A549 (cell line): Measurements from ENCODE around the gene PCNX2. TPM values are rescaled to one million over a fixed set of nuclear protein-coding genes. Genes with fewer than 3 reads are reported as not detected.

ENCODE experiments used
- ATAC-seq, 2 experiments: fragments of 200-7000 bp in 1 of 2; fragments of >200 bp in 1 of 2; cut with Nextera tagmentation in 1 of 2; cut with Tn5 transposase in 1 of 2; 3 replicates each; pipeline versions ENCODE4 v1.8.0 to v1.9.1; 2018 to 2020; ENCODE audit warnings: mild to moderate bottlenecking in 1 of 2, moderate library complexity in 1 of 2
- CTCF ChIA-PET: fragments of 300-600 bp; sonication (Branson Sonifier 250); formaldehyde crosslinking; extraction: SDS; loops from one replicate; lab custom pipeline; 2021; ENCODE audit warnings: antibody characterized with exemption, inconsistent platforms; lab: Yijun Ruan, JAX
- POLR2A ChIA-PET: fragments of 350-600 bp; formaldehyde crosslinking; extraction: SDS; loops from one replicate; lab custom pipeline; 2021; ENCODE audit warnings: antibody characterized with exemption, inconsistent platforms; lab: Yijun Ruan, JAX
- DNase-seq, 2 experiments: peaks; one replicate each; pipeline versions ENCODE4 v3.0.0 to v3.0.0-alpha.2; 2011 to 2016; ENCODE audit warnings: low read depth in 1 of 2, low spot score in 1 of 2
- FAIRE-seq: peaks from 2 replicates; lab custom pipeline; 2011; peaks lifted over from hg19 to GRCh38; lab: Jason Lieb, UNC
- H3K27ac ChIP-seq, 2 experiments: fragments of >200 bp; sonication (Bioruptor Twin); formaldehyde crosslinking; 3 replicates each; pipeline ENCODE4 v1.5.1; 2016 to 2017
- H3K4me1 ChIP-seq: fragments of >200 bp; sonication (Bioruptor Twin); formaldehyde crosslinking; 3 replicates; pipeline ENCODE4 v1.6.1; 2016
- H3K4me2 ChIP-seq: fragments of >200 bp; sonication (Bioruptor Twin); formaldehyde crosslinking; 3 replicates; pipeline ENCODE4 v1.6.1; 2016
- H3K4me3 ChIP-seq: fragments of >200 bp; sonication (Bioruptor Twin); formaldehyde crosslinking; 3 replicates; pipeline ENCODE4 v1.5.1; 2016
- H3K9me3 ChIP-seq: fragments of >200 bp; sonication (Bioruptor Twin); formaldehyde crosslinking; 3 replicates; pipeline ENCODE4 v1.6.1; 2016
- BCL3 ChIP-seq: fragments of >200 bp; sonication (Bioruptor Twin); formaldehyde crosslinking; IDR thresholded peaks from 3 replicates; pipeline ENCODE4 v1.6.1; 2016
- CBX2 ChIP-seq: fragments of 200-600 bp; sonication (generic); IDR thresholded peaks from 2 replicates; pipeline ENCODE4 v1.6.1; 2016; ENCODE audit warnings: low read depth, mild to moderate bottlenecking, borderline replicate concordance
- CBX8 ChIP-seq: fragments of 200-600 bp; sonication (generic); IDR thresholded peaks from 2 replicates; pipeline ENCODE4 v1.6.1; 2016
- CEBPB ChIP-seq, 2 experiments: fragments of >200 bp in 1 of 2; sonication (Bioruptor Twin) in 1 of 2; formaldehyde crosslinking in 1 of 2; IDR thresholded peaks; 2 replicates each; pipeline ENCODE4 v1.6.1; 2012 to 2016
- CHD2 ChIP-seq: fragments of 150-350 bp; IDR thresholded peaks from 2 replicates; pipeline ENCODE4 v1.6.1; 2014; ENCODE audit warnings: low read length; ENCODE audit not compliant: partially characterized antibody
- CHD4 ChIP-seq: fragments of 200-600 bp; sonication (generic); IDR thresholded peaks from 2 replicates; pipeline ENCODE4 v1.6.1; 2016; ENCODE audit warnings: antibody characterized with exemption, mild to moderate bottlenecking, borderline replicate concordance
- E2F6 ChIP-seq: IDR thresholded peaks from 2 replicates; pipeline ENCODE4 v1.6.1; 2012; ENCODE audit warnings: low read depth, borderline replicate concordance
- EP300 ChIP-seq, 2 experiments: fragments of >200 bp; sonication (Bioruptor Twin); formaldehyde crosslinking; IDR thresholded peaks; 2 replicates in 1 of 2; 3 replicates in 1 of 2; pipeline ENCODE4 v1.6.1; 2016 to 2017
- ESRRA ChIP-seq: fragments of 150-350 bp; IDR thresholded peaks from 2 replicates; pipeline ENCODE4 v1.6.1; 2014; ENCODE audit warnings: mild to moderate bottlenecking, low read length, borderline replicate concordance
- HDAC2 ChIP-seq: fragments of 200-600 bp; sonication (generic); IDR thresholded peaks from 2 replicates; pipeline ENCODE4 v1.6.1; 2016
- HMGXB4 ChIP-seq: fragments of 250-450 bp; sonication (Bioruptor Pico); IDR thresholded peaks from 2 replicates; pipeline ENCODE4 v1.5.0; 2021; ENCODE audit warnings: mild to moderate bottlenecking, moderate library complexity, borderline replicate concordance
- HOXA7 ChIP-seq: fragments of 250-450 bp; sonication (Bioruptor Pico); IDR thresholded peaks from 2 replicates; pipeline ENCODE4 v1.5.0; 2020; ENCODE audit warnings: mild to moderate bottlenecking, moderate library complexity
- JUN ChIP-seq, 2 experiments: fragments of >200 bp; sonication (Bioruptor Twin); formaldehyde crosslinking; IDR thresholded peaks; 2 replicates in 1 of 2; 3 replicates in 1 of 2; pipeline ENCODE4 v1.6.1; 2016 to 2017
- KDM1A ChIP-seq: fragments of 200-600 bp; sonication (generic); IDR thresholded peaks from 2 replicates; pipeline ENCODE4 v1.6.1; 2016; ENCODE audit warnings: low read depth, mild to moderate bottlenecking
- MAX ChIP-seq: IDR thresholded peaks from 2 replicates; pipeline ENCODE4 v1.6.1; 2012
- MYC ChIP-seq: IDR thresholded peaks from 2 replicates; pipeline ENCODE4 v1.6.1; 2012; ENCODE audit warnings: mild to moderate bottlenecking, inconsistent platforms, low read length, improper control_type of control experiment, borderline replicate concordance
- RAD21 ChIP-seq, 2 experiments: fragments of >200 bp in 1 of 2; sonication (Bioruptor Twin) in 1 of 2; formaldehyde crosslinking in 1 of 2; IDR thresholded peaks in 1 of 2; conservative IDR thresholded peaks in 1 of 2; 2 replicates in 1 of 2; 3 replicates in 1 of 2; pipeline ENCODE4 v1.6.1; 2012 to 2018; ENCODE audit warnings: inconsistent platforms in 1 of 2
- TFCP2L1 ChIP-seq: fragments of 250-450 bp; sonication (Bioruptor Pico); IDR thresholded peaks from 2 replicates; pipeline ENCODE4 v1.5.0; 2021; ENCODE audit warnings: mild to moderate bottlenecking
- TP53 ChIP-seq: fragments of 250-450 bp; sonication (Bioruptor Pico); IDR thresholded peaks from 2 replicates; pipeline ENCODE4 v1.5.0; 2021; ENCODE audit warnings: mild to moderate bottlenecking, moderate library complexity
- USF2 ChIP-seq: fragments of 450-650 bp; IDR thresholded peaks from 2 replicates; pipeline ENCODE4 v1.6.1; 2014; ENCODE audit warnings: antibody characterized with exemption
- ZC3H11A ChIP-seq: fragments of 450-650 bp; IDR thresholded peaks from 2 replicates; pipeline ENCODE4 v1.6.1; 2014; ENCODE audit warnings: antibody characterized with exemption, mild to moderate bottlenecking
- WGBS: methylation state at CpG from one replicate; pipeline ENCODE4 v1.1.6; 2017; ENCODE audit errors: missing lambda C conversion rate; 5-methylcytosine and 5-hydroxymethylcytosine counted together
- polyA plus RNA-seq, 4 experiments: library from polyadenylated mRNA; depleted of rRNA in 3 of 4; stranded (reverse); fragments of >200 nt; fragmentation: RNase III in 1 of 4; extraction: RNeasy Plus Mini Kit Qiagen cat#74134 plus additional on column Dnase treatment in 1 of 4; gene quantifications; 2 replicates in 3 of 4; 3 replicates in 1 of 4; pipeline ENCODE4 v1.2.3, GENCODE V29; 2011 to 2017

PCNX2 gene
- polyA plus RNA-seq, 2 of the 4 experiments (the other 2 are of a cell fraction), result 8.8 to 27.2 TPM

GRCh38 chr1:232938926-232939325 is 356.6 kb downstream of the PCNX2 start:
- WGBS, result 95% methylated on average over 11 of the region's 11 CpGs
- H3K9me3 ChIP-seq, result no peaks in the 10 kb centered on the region
- ChIA-PET POLR2A (no interaction called here), CTCF (interaction anchor here (0.6 kb wide), 1 partner anchor 151 kb away, joined by 3 read pairs; no protein-coding TSS in a partner anchor)
- DNase-seq, result no peak
- H3K4me2 ChIP-seq, result no peak overlapping the region
- no peak overlapping the region for H3K27ac ChIP-seq
- TF ChIP-seq CBX2 (no peak), HOXA7 (CRISPR knock-in tag) (no peak), MYC (no peak), BCL3 (no peak), CHD4 (no peak), ESRRA (no peak), TP53 (CRISPR knock-in tag) (no peak), KDM1A (no peak), JUN (IDR thresholded peaks at IDR 0.05) (no peak), CEBPB (IDR thresholded peaks at IDR 0.05) (no peak), CHD2 (no peak), TFCP2L1 (no peak), HDAC2 (no peak), RAD21 (conservative IDR thresholded peaks at IDR 0.05 in 1 of 2, IDR thresholded peaks at IDR 0.05 in 1 of 2) (no peak), MAX (no peak), ZC3H11A (no peak)
- ATAC-seq, result no peak
- peaks cover 8% of the 10 kb centered on the region; the same call in 1 of the 3 replicates for H3K4me1 ChIP-seq
- no peak for FAIRE-seq
- no peak overlapping the region for H3K4me3 ChIP-seq

GRCh38 chr1:232937741-232938375 is 357.7 kb downstream of the PCNX2 start:
- Histone ChIP-seq H3K4me1 (peaks cover 8% of the 10 kb centered on the region; the same call in 1 of the 3 replicates), H3K4me2 (peak overlapping the region; percentile 13; the same call in 1 of the 3 replicates), H3K9me3 (no peaks in the 10 kb centered on the region), H3K27ac (peak overlapping the region in 1 of 2 experiments; percentile 45; a peak in 2 of 6 replicates), H3K4me3 (no peak overlapping the region)
- no peak for ATAC-seq
- CTCF ChIA-PET, result interaction anchor here (1.6 to 1.7 kb wide), 2 partner anchors 9 to 14 kb away, joined by 4 read pairs; no protein-coding TSS in a partner anchor
- FAIRE-seq, result no peak
- no peak for DNase-seq
- POLR2A ChIA-PET, result no interaction called here
- WGBS, result 54% methylated on average over 8 of the region's 8 CpGs
- TF ChIP-seq CEBPB (IDR thresholded peaks at IDR 0.05) (peak in 1 of 2 experiments; percentile 52; a peak in 1 of 4 replicates), E2F6 (no peak)

GRCh38 chr1:232936941-232937340 is 358.6 kb downstream of the PCNX2 start:
- DNase-seq (no peak), ATAC-seq (no peak), FAIRE-seq (no peak)
- Histone ChIP-seq H3K4me1 (peaks cover 8% of the 10 kb centered on the region; the same call in 1 of the 3 replicates), H3K9me3 (no peaks in the 10 kb centered on the region), H3K27ac (no peak overlapping the region), H3K4me2 (no peak overlapping the region), H3K4me3 (no peak overlapping the region)
- 82% methylated on average over 6 of the region's 6 CpGs for WGBS
- CTCF ChIA-PET, result interaction anchor here (1.0 to 1.7 kb wide), 3 partner anchors 8 to 17 kb away, joined by 3 to 4 read pairs (median 4); no protein-coding TSS in a partner anchor
- TF ChIP-seq MYC (no peak), USF2 (no peak), HMGXB4 (CRISPR knock-in tag) (no peak), CBX8 (no peak), MAX (no peak), EP300 (IDR thresholded peaks at IDR 0.05) (no peak), BCL3 (no peak), HOXA7 (CRISPR knock-in tag) (no peak)
- POLR2A ChIA-PET, result no interaction called here
